ENCODE data around the gene USHBP1.
A peak's percentile ranks its signal among the peaks of the same experiment; 100 is the strongest.

USHBP1 gene

DNA sequence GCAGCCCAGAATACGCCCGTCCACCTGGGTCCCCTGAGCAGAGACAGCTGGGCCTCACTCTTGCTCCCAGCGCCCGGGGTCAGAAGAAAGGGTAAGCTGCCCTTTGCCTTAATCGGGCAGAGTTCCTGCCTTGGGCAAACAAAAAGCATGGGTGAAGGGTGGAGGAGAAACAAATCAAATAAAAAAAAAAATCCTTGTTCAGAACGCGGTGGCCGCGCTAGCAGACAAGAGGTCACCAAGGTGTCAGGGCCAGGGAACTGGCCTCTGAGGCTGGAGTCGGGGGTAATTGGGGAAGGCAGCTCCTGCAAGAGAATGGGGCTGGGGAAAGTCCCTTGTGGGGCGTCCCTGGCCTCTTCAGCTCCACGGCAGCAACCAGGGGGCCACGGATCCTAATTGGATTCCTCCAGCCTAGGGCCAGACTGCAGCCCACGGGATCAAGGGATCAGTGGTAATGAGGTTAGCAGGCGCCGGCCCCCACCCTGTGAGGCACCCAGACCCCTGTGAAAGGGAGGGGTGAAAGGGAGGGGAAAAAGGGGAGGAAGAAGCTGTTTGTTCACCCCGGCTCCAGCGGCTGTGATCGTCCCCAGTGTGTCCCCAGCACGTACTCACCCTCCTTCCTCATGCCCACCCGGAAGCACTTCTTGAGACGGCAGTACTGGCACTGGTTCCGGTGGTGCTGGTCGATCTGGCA lies 24.3 kb downstream of the USHBP1 start:
- no peak for DNase-seq (ENCODE audit: low read depth)

DNA sequence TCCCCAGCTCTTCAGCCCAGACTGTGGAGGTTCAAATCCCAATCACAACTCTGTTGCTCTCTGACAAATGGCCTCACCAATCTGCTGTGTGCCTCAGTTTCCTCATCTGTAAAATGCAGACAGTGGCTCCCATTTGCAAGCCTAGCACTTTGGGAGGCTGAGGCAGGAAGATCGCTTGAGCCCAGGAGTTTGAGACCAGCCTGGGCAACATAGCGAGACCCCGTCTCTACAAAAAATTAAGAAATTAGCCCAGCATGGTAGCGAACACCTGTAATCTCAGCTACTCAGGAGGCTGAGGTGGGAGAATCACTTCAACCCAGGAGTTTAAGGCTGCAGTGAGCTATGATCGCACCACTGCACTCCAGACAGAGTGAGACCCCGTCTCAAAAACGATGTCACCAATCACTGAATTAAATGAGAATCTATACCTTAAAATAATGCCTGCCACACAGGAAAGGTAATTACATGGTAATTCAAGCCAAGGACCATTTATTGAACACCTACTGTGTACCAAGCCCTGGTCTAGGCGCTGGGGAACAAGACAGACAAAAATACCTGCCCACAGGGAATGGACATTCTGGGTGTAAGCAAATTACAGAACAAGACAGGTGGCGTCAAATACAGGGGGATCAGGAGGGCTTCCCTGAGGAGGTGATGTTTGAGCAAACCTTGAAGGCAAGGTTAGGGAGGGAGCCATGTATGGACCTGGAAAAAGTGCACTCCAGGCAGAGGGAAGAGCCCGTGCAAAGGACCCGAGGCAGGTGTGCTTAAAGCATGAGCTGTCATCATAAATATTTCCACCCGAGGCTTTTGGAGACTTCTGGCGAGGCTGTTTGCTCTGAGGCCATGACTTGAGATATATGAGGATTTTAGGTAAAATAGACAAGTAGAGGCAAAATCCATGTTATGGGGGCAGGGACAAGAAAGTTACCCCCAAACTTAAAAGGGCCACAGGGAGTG lies 26.5 kb downstream of the USHBP1 start:
- no peak for DNase-seq (ENCODE audit: low read depth)

DNA sequence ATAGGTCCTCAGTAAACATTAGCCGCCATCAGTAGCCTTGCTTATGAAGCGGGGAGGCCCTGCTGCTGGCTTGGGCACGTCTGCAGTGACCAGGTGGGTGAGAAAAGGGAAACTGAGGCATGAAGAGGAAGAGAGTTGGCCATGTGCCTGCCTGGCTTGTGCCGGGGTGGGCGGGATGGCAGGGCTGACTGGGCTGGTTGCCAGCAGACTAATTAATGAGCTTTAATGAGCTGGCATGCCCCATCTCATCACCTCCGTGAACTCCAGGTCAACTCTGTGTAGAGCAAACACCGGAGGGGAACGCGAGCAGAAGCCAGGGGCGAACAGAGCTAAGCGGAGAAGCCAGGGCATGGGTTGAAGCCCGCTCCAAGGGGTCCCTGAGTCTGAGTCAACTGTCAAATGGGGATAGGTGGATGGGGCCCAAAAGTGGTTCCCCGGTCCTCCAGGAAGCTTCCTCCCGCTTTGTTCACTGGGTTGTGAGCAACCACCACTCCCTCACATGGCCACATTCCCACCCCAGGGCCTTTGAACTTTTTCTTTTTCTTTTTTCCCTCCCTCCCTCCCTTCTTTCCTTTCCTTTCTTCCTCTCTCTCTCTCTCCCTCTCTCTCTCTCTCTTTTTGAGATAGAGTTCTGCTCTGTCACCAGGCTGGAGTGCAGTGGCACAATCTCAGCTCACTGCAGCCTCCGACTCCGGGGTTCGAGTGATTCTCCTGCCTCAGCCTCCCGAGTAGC lies 27.6 kb downstream of the USHBP1 start:
- no peak for DNase-seq (ENCODE audit: low read depth)

DNA sequence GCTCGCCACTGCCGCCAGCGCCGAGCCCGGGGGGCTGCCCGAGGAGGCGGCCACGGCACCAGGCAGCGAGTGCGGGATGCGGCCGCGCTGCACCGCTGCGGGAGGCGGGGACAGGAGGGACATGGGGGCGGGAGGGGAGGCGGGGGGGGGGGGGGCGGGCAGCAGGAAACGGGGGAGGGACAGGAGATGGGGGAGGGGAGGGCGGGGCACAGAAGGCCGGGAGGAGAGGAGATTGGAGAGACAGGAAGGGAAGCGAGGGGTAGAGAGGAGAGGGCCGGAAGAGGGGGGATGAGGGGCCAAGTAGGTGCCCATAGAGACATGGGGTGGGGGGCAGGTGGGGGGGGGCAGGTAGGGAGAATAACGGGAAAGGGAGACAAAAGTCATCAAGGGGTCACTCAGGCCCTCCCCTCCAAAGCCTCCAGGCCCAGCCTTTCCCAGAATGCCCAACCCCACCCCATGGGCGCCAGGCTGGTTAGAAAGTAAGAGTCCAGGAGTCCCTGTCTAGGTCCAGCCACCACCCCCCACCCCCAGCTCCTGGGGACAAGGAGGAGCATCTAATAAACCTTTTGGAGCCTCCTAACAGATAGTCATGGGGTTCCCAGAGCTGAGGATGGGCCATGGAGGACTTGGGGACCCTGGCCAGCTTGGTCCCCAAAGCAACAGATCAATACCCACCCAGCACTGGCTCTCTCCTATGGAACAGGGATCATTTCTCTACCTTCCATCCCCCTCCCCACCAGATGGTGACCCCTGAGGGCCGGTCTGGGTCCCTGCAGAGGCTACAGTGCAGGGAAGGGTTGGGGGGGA lies 28.4 kb downstream of the USHBP1 start:
- no peak for DNase-seq (ENCODE audit: low read depth)

DNA sequence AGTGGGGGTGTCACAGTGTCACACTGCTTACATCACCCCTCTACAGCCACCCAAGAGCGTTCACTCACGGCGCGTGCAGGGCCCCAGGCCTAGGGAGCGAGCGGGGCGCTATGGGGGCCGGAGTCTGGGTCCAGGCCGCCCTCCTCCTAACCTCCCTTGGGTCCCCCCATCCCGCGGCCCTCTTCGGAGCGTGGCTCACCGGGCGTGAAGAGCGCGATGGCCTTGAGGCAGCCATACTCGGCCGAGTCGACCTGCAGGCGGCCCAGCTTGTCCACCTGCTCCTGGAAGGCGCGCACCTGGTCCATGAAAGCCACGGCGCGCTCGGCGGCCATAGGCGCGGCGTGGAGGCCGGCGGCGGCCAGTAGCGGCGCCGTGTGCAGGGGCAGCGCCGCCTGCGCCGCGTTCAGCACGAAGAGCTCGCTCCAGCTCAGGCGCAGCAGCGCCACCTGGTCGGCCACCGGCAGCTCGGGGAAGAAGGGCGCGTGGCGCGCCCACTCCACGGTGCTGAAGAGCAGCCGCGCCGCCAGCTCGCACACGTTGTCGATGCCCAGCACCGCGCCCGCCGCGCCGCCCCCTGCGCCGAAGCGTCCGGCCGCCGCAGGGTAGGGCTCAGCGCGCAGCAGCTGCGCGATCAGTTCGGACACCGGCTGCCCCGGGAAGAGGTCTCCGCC lies 29.1 kb downstream of the USHBP1 start:
- DNase-seq (ENCODE audit: low read depth) = peak; percentile 69

DNA sequence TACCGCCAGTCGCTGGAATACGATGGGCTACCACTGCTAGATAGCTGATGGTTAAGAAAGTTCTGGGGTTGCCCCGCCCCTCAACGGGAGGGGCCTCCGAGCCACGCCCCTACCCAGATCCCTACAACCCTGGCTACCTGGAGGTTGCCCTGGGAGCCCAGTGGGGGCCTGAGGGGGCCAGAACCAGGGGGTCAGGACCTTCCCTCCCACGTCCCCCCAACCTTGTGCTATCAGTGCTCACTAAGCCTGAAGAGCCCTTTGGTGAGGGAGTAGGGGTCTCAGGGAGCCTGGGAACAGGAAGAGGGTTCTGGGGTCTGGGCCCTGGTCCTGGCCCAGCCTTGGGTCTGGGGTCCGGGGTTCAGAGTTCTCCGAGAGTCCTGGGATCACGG lies 29.6 kb downstream of the USHBP1 start:
- DNase-seq (ENCODE audit: low read depth) = peak; percentile 64

DNA sequence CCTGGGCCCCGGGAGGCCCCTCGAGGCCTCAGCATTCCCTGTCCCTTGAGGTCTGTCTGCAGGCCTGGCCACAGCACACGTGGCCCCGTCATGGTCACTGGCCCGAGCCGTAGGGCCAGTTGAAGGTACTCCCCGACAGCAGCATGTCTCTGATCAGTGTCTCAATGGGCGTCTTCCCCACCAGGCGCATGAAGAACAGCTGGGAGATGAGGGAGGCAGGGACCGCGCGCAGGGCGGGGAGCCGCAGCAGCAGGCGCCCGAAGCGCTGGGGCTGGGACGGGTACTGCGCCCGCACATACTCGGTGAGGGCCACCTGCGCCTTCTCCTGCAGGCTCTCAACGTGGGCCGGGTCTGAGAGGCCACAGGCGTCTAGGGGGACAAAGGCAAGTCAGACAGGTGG lies 32.3 kb downstream of the USHBP1 start:
- DNase-seq (ENCODE audit: low read depth) = no peak

DNA sequence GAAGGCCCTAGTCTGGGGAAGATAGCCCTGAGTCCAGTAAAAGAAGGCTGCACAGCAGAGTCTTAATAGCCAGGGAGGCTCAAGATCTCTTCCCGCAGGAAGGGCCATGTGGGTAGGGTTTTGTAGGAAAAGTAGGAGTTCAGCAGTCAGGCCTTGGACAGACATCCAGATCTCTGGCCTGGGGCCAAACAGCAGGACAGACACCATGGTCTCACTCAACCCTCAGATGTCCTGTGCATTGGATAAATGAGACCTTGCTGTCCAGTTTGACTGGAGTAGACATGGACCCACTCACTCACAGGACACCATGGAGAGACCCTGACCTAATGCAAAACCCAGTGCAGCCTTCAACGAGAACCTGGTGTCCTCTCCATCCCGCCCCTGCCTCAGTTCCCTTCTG lies 34.7 kb downstream of the USHBP1 start:
- DNase-seq (ENCODE audit: low read depth) = no peak

DNA sequence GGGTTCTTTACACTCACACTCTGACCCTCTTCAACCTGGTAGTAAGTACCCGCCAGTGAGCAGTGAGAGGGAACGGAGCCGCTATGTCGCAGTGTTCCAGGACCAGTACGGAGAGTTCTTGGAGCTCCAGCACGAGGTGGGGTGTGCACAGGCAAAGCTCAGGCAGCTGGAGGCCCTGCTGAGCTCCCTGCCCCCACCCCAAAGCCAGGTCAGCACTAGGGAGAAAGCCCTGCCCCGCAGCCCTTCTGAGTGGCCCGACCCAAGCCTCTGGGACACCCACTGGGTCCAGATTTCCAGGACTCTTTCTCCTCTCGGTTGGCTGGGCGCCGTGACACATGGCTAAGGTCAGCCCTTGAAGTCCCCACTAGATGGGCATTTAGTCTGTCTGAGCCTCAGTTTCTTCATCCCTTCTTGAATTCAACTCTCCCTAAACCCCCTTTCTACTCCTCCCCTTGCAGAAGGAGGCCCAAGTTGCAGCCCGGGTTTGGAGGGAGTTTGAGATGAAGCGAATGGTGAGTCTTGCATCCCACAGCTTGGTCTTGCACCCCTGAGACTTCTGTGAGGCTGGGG lies 36.7 kb downstream of the USHBP1 start:
- DNase-seq (ENCODE audit: low read depth) = no peak

DNA sequence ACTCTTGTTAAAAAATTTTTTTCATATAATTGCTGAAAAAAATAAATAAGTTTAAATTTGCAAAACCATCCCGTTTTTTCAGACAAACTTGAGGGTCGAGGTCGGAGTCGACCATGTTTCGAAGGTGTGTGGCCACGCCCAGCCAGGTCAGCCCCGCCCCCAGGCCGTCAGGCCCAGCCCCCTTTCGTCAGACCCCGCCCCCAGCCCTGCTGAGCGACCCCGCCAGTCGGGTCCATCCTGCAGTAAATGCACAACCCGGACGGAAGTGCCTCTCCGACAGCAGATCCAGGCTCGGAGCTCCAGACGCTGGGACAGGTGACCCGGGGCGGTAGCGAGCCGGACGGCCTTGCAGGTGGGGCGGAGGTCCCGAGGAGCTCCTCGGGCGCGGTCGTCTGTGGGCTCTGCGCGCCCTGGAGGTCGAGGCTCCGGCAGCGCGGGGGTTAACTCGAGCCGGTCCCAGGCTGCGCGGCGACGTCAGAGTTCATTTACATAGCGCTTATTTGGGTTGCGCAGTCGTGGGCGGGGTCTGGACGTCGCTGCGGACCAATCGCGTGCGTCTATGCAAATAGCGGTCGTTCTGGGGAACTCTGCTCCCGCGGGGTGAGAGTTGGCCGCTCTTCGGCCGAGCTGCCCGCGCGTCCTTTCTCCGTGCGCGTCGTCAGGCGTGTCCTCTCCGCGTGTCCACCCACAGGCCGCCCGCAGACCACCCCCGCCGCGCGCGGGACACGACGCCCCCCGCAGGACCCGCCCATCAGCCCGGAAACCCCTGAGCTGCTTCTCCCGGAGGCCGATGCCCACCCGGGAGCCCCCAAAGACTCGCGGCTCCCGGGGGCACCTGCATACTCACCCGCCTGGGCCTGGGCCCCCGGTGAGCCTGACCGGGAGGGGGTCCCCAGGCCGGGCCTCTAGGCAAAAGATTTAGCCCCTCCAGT lies 38.3 kb downstream of the USHBP1 start, which contains the start of gene OCEL1:
OCEL1 (plus strand) TSS at position 225 of the 932 bp plus-strand sequence; CDS start at position 247, 22 bp downstream.
- peak; percentile 94 for DNase-seq (ENCODE audit: low read depth)

DNA sequence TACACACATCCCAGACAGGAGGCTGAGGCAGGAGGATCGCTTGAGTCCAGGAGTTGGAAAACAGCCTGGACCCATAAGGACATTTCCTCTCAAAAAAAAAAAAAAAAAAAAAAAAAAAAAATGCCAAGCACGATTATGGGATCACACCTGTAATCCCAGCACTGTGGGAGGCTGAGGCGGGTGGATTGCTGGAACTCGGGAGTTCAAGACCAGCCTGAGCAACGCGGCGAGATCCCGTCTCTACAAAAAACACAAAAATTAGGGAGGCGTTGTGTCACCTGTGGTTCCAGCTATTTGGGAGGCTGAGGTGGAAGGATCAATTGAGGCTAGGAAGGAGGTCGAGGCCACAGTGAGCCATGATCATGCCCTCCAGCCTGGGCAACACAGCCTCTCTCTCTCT lies 39.5 kb downstream of the USHBP1 start:
- no peak for DNase-seq (ENCODE audit: low read depth)

DNA sequence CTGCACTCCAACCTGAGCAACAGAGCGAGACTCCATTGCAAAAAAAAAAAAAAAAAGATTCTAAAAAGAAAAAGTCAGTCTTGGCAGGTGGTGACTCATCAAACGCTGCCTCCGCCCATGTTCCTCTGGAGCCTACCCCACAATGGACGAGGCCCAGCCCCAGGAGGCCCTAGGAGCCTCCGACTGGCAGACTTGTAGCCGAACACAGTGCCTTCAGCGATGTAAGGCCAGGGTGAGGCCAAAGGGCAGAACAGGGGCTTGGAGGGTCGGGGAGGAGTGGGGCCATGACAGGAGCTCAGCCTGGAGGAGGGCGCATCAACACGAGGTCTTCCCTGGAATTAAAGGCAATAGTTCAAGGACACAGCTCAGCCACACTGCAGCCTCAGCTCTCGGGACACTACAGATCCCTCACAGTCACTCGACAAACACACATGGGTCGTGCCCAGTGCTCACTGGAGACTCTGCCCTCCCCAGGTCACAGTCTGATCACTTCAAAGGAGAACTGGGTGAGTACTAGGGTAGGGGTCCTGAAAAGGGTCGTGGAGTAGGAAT lies 44.3 kb downstream of the USHBP1 start:
- no peak for DNase-seq (ENCODE audit: low read depth)

DNA sequence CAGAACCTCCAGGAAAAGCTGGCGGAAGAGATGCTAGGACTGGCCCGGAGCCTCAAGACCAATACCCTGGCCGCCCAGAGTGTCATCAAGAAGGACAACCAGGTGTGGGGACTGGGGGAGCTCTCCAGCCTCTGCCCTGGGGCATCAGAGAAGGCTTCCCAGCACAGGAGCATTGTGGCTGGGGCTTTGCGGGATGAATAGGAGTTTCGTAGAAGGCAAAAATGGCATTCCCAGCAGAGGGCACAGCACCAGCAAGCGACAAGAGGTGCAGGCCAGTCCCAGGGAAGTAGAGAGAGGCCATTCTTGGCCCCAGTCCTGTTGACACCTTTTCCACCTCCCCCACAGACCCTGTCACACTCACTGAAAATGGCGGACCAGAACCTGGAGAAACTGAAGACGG lies 45.3 kb downstream of the USHBP1 start:
- DNase-seq (ENCODE audit: low read depth) = no peak

DNA sequence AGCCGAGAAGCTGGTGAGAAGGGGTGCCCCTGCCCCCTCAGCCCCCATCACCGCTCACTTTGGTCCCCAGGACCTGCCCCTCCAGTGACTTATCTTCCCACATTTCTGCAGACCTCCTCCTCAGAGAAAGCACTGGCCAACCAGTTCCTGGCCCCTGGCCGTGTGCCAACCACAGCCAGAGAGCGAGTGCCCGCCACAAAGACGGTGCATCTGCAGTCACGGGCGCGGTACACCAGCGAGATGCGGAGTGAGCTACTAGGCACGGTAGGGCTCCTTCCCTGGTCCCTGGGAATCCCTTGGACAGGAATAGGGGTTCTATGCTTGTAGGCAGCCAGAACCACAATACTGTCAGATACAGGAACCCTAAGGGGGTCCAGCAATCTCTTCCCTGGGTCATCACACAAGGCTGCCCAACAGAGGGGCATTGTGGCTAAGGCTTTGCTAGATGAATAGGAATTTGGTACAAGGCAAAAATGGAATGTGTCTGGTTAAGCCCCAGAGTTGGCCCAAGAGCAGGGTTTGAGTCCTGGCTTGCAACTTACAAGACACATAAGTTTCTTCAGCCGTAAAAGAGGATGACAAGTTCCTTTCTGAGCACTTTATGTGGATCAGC lies 48.4 kb downstream of the USHBP1 start:
- no peak for DNase-seq (ENCODE audit: low read depth)

DNA sequence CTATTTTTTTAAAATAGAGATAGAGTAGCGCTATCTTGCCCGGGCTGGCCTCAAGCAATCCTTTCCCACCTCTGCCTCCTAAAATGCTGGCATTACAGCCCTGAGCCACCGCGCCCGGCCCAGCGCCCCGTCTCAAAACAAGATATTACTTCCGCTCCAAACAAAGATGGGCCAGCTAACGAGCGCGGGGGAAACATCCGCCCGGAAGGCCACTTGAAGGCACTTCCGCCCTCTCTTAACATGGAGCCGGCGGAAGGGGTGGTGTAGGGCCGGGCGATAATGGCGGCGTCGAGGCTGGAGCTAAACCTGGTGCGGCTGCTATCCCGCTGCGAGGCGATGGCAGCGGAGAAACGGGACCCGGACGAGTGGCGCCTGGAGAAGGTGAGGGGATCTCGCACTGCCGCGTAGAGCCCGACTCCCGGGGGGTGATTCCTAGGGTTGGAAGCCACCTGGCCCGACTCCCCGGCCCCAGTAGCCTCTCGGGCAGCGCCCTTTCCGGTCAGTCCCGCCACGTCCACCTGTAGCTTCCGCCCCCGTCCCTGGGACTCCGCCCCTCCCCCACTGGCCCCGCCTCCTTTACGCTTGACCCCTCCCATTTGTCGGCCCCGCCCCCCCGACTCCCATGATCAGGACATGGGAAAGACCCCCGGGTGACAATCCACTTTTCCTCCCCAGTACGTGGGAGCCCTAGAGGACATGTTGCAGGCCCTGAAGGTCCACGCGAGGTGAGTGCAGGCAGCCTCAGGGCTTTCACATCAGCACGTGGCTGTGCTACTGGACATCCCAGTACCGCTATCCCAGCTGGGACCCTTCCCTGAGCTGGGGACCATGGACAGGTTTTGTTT lies 49.2 kb downstream of the USHBP1 start, which contains the start of gene USE1:
USE1 (plus strand) TSS at position 231 of the 845 bp plus-strand sequence; CDS start at position 280, 49 bp downstream.
- DNase-seq (ENCODE audit: low read depth) = peak; percentile 79

DNA sequence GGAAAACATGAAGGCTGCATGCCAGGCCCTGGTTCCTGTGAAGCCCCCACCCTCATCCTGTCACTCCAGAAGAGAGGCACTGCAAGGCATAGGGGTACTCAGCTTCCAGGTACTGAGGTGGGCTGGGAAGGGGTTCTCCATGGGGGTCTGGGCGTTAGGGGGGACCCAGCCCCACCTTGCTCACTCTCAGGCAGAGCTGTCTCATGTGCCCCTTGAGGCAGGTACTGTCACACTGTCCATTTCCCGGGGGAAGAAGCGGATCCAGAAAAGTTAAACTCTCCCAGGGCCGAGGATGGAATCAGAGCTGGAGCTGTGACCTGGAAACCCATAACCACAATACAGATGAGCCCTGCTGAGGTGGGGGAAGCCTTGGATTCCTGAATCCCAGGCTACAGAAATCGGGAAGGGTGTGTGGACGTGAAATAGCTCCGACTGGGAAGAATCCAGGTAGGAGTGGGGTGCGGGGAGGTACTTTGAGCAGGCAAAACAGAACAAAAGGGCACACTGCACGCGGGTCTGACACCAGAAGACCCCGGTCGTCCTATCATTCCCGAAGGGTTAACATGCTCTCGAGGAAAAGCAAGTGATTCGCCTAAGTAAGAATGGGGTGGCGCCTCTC lies 49.9 kb downstream of the USHBP1 start:
- DNase-seq (ENCODE audit: low read depth) = no peak

DNA sequence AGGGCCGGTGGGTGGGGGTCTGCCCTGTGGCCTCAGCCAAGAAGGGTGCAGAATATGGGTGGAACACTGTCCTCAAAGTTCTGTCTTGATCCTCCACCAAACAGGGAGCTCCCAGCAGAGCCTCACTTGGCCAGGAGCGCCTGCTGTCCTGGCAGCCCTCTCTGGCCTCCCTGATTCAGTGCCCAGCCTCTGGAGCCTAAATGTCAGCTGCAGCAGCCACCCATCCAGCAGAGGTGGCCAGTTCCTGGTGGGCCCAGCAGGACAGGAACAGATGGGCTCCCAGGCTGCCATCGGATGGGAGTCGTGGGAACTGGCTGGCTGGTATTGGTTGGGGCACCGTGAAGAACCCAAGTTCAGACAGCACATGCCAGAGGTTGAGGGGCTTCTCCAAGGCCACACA lies 51.2 kb downstream of the USHBP1 start:
- DNase-seq (ENCODE audit: low read depth) = no peak
